ENCODE results near the gene SCLY.

DNA sequence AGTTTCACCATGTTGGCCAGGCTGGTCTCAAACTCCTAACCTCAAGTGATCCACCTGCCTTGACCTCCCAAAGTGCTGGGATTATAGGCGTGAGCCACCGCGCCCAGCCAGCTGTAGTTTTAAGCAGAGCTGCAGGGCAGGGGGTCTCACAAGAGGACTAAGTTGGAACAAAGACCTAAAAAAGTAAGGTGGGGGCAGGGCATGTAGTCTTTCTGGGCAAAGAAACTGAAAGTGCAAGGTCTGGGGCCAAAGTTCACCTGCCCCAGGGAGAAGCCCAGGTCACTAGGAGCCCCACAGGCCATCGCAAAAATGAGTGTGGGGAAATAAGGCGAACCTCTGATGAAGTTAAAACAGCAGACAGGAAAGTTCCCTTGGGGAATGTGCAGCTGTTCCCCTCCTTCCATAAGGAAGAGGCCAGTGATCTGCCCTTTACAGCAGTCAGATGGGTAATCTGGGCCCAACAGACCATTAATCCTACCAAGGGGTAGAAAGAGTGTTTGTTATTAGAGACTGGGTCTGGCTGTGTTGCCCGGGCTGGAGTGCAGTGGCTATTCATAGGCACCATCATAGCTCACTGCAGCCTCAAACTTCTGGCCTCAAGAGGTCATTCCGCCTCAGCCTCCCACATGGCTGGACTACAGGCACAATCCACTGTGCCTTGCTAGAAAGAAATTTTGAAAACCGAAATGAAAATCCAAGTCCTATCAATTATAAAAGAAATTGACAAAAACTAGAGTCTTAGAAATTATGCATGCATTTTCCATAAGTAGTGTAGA, 2.8 kb downstream of the SCLY start:
- TF ChIP-seq, protein P1, sequence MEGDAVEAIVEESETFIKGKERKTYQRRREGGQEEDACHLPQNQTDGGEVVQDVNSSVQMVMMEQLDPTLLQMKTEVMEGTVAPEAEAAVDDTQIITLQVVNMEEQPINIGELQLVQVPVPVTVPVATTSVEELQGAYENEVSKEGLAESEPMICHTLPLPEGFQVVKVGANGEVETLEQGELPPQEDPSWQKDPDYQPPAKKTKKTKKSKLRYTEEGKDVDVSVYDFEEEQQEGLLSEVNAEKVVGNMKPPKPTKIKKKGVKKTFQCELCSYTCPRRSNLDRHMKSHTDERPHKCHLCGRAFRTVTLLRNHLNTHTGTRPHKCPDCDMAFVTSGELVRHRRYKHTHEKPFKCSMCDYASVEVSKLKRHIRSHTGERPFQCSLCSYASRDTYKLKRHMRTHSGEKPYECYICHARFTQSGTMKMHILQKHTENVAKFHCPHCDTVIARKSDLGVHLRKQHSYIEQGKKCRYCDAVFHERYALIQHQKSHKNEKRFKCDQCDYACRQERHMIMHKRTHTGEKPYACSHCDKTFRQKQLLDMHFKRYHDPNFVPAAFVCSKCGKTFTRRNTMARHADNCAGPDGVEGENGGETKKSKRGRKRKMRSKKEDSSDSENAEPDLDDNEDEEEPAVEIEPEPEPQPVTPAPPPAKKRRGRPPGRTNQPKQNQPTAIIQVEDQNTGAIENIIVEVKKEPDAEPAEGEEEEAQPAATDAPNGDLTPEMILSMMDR (IDR thresholded peaks at IDR 0.05 in 2 of 3, conservative IDR thresholded peaks at IDR 0.05 in 1 of 3; ENCODE audit: borderline replicate concordance in 1 of 3, insufficient read depth in 1 of 3, low read depth in 2 of 3, low read length in 2 of 3), result no peak
- no peak for TF ChIP-seq ZNF274 (IDR thresholded peaks at IDR 0.05; ENCODE audit: low read depth, low read length)
- no peak for TF ChIP-seq SP1 (IDR thresholded peaks at IDR 0.05; ENCODE audit: low read depth)
- no peak for TF ChIP-seq POLR2A (IDR thresholded peaks at IDR 0.05; ENCODE audit: borderline replicate concordance, extremely low read depth, insufficient read depth, insufficient read length)
- TF ChIP-seq, protein P2, sequence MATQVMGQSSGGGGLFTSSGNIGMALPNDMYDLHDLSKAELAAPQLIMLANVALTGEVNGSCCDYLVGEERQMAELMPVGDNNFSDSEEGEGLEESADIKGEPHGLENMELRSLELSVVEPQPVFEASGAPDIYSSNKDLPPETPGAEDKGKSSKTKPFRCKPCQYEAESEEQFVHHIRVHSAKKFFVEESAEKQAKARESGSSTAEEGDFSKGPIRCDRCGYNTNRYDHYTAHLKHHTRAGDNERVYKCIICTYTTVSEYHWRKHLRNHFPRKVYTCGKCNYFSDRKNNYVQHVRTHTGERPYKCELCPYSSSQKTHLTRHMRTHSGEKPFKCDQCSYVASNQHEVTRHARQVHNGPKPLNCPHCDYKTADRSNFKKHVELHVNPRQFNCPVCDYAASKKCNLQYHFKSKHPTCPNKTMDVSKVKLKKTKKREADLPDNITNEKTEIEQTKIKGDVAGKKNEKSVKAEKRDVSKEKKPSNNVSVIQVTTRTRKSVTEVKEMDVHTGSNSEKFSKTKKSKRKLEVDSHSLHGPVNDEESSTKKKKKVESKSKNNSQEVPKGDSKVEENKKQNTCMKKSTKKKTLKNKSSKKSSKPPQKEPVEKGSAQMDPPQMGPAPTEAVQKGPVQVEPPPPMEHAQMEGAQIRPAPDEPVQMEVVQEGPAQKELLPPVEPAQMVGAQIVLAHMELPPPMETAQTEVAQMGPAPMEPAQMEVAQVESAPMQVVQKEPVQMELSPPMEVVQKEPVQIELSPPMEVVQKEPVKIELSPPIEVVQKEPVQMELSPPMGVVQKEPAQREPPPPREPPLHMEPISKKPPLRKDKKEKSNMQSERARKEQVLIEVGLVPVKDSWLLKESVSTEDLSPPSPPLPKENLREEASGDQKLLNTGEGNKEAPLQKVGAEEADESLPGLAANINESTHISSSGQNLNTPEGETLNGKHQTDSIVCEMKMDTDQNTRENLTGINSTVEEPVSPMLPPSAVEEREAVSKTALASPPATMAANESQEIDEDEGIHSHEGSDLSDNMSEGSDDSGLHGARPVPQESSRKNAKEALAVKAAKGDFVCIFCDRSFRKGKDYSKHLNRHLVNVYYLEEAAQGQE (IDR thresholded peaks at IDR 0.05; ENCODE audit: low read depth), result no peak
- no peak for TF ChIP-seq EZH2 (IDR thresholded peaks at IDR 0.05)
- no peak for TF ChIP-seq POLR2AphosphoS5 (IDR thresholded peaks at IDR 0.05; ENCODE audit: low read depth, low read length)
- TF ChIP-seq JUND (IDR thresholded peaks at IDR 0.05), result no peak
- TF ChIP-seq, protein P3, sequence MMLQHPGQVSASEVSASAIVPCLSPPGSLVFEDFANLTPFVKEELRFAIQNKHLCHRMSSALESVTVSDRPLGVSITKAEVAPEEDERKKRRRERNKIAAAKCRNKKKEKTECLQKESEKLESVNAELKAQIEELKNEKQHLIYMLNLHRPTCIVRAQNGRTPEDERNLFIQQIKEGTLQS (IDR thresholded peaks at IDR 0.05), result no peak
- no peak for TF ChIP-seq FOSL1 (IDR thresholded peaks at IDR 0.05; ENCODE audit: low read depth)
- TF ChIP-seq YY1 (IDR thresholded peaks at IDR 0.05; ENCODE audit: extremely low read depth, insufficient replicate concordance, low read depth, low read length), result no peak
- TF ChIP-seq EZH2phosphoT487 (IDR thresholded peaks at IDR 0.05; ENCODE audit: borderline replicate concordance), result no peak
- no peak for TF ChIP-seq EGR1 (IDR thresholded peaks at IDR 0.05; ENCODE audit: low read depth)
